NCI-H2196 (cell line): ENCODE measurements around the gene SLC25A36.
"Not testable (repeated sequence)": the region's sequence is repeated elsewhere in the genome, so short reads cannot be mapped to it uniquely, and the experiment has no call there.

Experiments used
- DNase-seq: peaks from one replicate; lab custom pipeline; 2025; ENCODE audit not compliant: unreplicated experiment; lab: John Stamatoyannopoulos, UW

The SLC25A36 gene

DNA sequence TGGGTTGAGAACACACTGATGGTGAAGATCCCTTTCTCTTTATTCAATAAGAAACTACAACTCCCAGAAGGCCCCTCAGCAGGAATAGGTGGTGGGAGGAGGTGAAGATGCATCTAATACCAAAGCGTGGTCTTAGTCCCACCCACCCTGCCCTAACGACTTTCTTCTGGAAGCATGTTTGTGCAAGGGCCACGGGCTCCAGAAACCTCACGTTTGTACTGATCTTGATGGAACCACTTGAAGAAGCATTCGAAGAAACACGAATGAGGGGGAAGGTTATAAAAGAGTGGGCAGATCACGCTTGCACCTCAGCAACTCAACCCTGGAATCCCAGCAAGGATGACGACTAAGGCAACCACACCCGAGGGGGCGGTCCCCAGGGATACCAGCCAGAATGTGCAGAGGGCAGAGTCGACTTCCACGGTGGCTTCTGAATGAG lies 10.6 kb upstream of the SLC25A36 start:
- no peak for DNase-seq

DNA sequence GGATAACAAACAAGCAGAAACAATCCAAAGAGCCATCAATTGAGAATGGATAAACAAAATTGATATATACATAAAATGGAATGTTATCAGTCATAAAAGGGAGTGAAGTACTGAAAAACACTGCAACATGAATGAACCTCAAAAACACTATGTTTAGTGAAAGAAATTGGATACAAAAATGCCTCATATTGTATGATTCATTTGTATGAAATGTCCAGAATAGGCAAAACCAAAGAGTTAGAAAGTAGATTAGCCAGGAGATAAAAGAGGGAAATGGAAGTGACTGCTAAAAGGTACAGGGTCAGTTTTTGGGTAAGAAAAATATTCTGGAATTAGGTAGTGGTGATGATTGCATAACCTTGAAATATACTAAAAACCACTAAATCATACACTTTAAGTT lies 9.8 kb upstream of the SLC25A36 start:
- DNase-seq: no peak

- no peak for DNase-seq
These were observed 8.5 kb upstream of the SLC25A36 start for GRCh38 chr3:140933109-140933508.

- DNase-seq: no peak
These were observed 8.1 kb upstream of the SLC25A36 start for GRCh38 chr3:140933552-140933951.

GRCh38 chr3:140939305-140939704 lies 2.3 kb upstream of the SLC25A36 start:
- DNase-seq: not testable (repeated sequence)

GRCh38 chr3:140941090-140941433 lies 574 bp upstream of the SLC25A36 start:
- DNase-seq: no peak

- peak; percentile 57 for DNase-seq
These were observed 827 bp downstream of the SLC25A36 start for GRCh38 chr3:140942221-140943104.

- no peak for DNase-seq
These were observed 2.3 kb downstream of the SLC25A36 start for GRCh38 chr3:140943781-140944552.

- no peak for DNase-seq
These were observed 7.0 kb downstream of the SLC25A36 start for GRCh38 chr3:140948460-140949249.

GRCh38 chr3:140950144-140950543 lies 8.5 kb downstream of the SLC25A36 start:
- DNase-seq: no peak

GRCh38 chr3:140950863-140951262 lies 9.2 kb downstream of the SLC25A36 start:
- no peak for DNase-seq

DNA sequence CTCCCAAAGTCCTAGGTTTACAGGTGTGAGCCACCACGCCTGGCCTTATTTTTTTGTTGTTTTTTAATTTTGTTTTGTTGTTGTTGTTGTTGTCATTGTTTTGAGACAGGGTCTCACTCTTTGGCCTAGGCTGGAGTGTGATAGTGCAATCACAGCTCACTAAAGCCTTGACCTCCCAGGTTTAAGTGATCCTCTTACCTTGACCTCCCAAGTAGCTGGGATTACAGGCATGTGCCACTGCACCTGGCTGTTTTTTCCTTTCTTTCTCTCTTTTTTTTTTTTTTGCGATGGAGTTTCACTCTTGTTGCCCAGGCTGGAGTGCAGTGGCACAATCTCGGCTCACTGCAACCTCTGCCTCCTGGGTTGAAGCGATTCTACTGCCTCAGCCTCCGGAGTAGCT lies 10.1 kb downstream of the SLC25A36 start:
- not testable (repeated sequence) for DNase-seq

DNA sequence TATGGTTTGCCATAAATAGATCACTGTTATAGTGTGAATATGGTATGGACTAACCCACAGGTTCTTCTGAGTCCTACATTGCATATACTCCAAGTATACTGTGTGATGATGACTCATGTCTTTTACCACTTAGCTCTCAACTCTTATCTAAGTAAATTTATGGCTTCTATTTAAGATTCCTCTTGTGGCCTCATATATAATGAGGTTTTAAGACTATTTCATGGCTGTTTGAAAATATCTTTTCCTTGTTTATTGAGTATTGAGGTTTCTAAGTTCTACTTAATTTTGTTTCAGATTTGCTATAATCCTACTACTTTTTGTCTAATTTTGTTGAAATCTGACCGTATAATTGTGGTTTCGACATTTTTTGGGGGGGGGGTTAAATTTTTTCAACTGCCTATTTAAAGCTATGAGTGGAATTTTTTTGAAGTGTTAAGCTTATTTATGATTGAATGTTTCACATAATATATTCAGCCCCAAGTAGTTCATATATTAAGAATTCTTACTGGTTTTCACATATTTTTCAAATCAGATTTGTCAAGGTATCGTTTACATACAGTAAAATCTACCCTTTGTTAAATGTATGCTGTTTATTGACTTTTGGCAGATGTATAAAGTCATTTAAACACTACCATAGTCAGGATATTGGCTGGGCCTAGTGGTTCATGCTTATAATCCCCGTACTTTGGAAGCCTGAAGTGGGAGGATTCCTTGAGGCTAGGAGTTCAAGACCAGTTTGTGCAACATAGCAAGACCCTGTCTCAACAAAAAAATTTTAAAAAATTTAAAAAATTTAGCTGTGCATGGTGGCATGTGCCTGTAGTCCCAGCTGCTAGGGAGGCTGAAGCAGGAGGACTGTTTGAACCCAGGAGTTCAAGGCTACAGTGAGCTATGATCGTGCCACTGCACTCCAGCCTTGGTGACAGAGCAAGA lies 11.7 kb downstream of the SLC25A36 start:
- DNase-seq: no peak

- no peak for DNase-seq
These were observed 12.9 kb downstream of the SLC25A36 start for GRCh38 chr3:140954576-140954975.

- no peak for DNase-seq
These were observed 14.0 kb downstream of the SLC25A36 start for GRCh38 chr3:140955645-140956044.

- DNase-seq: no peak
These were observed 14.6 kb downstream of the SLC25A36 start for GRCh38 chr3:140956058-140956835.

GRCh38 chr3:140972833-140973232 lies 31.2 kb downstream of the SLC25A36 start:
- no peak for DNase-seq

DNA sequence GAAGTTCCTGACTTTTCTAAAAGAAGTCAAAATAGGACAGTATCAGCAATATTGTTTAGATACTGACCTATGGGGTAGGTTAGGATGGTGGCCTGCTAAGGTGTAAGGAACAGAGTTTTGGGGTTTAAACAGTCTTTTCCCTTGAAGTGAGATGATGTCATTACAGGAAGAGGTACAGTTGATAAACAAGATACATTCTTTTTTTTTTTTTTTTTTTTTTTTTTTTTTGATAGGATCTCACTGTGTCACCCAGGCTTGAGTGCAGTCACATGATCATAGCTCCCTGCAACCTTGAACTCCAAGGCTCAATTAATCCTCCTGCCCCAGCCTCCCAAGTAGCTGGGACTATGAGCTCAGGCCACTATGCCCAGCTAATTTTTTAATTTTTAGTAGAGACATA lies 33.3 kb downstream of the SLC25A36 start:
- DNase-seq: no peak

- no peak for DNase-seq
These were observed 39.0 kb downstream of the SLC25A36 start for GRCh38 chr3:140980663-140981062.

DNA sequence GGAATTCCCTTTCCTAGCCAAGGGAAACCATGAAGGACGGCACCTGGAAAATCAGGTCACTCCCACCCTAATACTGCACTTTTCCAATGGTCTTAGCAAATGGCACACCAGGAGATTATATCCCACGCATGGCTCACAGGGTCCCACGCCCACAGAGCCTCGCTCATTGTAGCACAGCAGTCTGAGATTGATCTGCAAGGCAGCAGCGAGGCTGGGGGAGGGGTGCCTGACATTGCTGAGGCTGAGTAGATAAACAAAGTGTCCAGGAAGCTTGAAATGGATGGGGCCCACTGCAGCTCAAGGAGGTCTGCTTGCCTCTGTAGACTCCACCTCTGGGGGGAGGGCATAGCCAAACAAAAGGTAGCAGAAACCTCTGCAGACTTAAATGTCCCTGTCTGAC lies 46.2 kb downstream of the SLC25A36 start:
- DNase-seq: not testable (repeated sequence)
